HG02973 (cell line): ENCODE measurements around the gene HBM.
"Not testable (repeated sequence)": the region's sequence is repeated elsewhere in the genome, so short reads cannot be mapped to it uniquely, and the experiment has no call there.

Experiments
- ATAC-seq: cut with Tn5 transposase; IDR thresholded peaks from one replicate; pipeline ENCODE4 v1.9.1; 2021; ENCODE audit warnings: moderate library complexity; ENCODE audit not compliant: unreplicated experiment

Gene HBM, protein sequence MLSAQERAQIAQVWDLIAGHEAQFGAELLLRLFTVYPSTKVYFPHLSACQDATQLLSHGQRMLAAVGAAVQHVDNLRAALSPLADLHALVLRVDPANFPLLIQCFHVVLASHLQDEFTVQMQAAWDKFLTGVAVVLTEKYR

GRCh38 chr16:165539-166374, at the start of gene HBM:
Gene HBM (plus strand): TSS chr16:165978. CDS start chr16:165998, 20 bp downstream.
- ATAC-seq: no peak

DNA sequence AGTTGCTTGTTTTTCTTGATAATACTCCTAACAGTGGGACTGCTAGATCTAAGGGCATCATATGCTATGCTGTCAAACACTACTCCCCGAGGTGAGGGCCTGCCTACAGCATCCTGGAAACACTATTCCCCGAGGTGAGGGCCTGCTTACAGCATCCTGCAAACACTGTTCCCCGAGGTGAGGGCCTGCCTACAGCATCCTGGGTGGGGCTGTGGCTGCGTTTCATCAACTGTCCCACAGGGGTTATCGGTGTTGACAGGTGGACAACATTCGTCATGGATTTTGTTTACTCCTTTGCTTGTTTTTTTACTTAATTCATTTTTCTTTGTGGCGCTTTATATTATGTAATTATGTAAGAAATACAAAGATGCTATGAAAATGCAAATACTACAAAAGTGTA, 49.8 kb upstream of the HBM start:
- ATAC-seq: no peak

GRCh38 chr16:117379-118365, 48.1 kb upstream of the HBM start:
- no peak for ATAC-seq

DNA sequence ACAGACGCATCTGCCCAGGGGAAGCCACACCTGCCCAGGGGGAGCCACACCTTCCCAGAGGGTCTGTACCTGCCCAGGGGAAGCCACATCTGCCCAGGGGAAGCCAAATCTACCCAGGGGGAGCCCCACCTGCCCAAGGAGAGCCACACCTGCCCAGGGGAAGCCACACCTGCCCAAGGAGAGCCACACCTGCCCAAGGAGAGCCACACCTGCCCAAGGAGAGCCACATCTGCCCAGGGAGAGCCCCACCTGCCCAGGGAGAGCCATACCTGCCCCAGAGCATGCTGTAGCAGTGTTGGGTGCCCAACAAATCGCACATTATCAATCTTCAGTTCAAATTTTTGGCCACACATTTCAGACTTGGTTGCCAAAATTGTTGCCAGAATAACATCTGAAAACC, 46.9 kb upstream of the HBM start:
- no peak for ATAC-seq

DNA sequence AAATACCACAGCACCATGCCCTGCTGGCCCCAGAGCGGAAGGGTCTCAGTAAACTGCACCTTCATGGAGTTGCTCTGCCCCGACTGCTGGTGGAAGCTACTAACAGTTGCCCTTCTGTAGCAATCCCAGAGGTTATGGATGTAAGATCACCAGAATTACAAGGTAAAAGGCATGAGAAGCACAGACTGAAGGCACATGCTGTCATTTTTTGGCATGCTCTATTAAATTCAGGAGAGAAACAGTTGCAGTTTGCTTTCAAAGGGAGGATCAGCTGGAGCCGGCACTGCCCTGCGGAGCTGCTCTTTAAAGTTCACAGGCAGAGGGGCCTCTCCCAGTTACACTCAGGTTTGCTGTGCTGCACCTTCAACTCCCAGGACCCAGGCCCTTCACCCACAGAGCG, 46.5 kb upstream of the HBM start:
- no peak for ATAC-seq

DNA sequence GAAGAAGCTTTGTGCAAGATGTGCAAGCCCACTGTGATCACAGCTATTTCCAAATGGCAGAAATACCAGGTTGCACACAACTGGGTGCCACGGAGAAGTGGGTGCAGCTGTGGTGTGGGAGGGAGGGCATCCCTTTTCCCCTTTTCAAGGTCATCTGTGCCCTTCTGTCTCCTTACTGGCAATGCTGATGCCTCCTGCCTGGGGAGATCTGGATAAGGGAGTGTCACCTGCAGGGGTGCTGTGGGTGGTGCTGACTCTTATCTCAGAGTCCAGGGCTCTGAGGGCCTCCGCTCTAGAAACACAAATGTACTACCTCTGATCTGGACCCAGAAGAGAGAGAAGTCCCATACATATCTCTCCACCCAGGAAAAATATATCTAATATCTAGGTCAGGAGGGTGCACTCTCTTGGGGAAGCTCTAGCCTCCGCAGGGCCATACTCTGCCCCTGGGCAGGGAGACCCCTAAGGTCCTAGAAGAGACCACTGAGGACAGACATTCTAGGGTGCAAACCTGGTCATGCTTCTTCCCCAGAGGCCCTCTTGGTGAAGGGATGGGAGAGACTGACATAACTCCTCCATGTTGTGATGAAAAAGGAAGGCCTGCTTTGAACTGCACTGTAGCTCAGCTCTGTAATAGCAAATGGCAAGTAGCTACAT, 45.8 kb upstream of the HBM start:
- no peak for ATAC-seq

GRCh38 chr16:120756-121155, 45.0 kb upstream of the HBM start:
- no peak for ATAC-seq

GRCh38 chr16:122361-122760, 43.4 kb upstream of the HBM start:
- no peak for ATAC-seq

DNA sequence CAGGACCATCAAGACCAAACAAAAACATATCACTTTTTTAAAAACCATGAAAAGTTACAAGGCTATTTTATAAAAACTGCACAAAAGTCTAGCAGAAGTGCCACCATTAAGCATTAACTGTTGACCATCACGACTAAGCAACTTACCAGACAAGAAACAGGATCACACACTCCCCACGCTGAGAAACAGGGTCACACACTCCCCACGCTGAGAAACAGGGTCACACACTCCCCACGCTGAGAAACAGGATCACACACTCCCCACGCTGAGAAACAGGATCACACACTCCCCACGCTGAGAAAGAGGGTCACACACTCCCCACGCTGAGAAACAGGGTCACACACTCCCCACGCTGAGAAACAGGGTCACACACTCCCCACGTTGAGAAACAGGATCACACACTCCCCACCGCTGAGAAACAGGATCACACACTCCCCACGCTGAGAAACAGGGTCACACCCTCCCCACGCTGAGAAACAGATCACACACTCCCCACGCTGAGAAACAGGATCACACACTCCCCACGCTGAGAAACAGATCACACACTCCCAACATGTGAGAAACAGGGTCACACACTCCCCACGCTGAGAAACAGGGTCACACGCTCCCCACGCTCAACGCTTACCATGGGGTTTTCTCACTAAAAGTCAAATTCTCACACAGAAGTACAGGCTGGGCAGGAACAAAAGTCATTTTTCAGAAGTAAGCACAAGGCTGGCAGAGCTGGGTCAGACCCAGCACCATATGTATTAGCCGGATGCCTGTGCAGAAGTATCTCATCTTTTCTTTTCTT, 42.0 kb upstream of the HBM start:
- ATAC-seq: not testable (repeated sequence)

- ATAC-seq: no peak
Measured at GRCh38 chr16:125011-125410, 40.8 kb upstream of the HBM start.

- ATAC-seq: no peak
Measured at GRCh38 chr16:129075-129474, 36.7 kb upstream of the HBM start.

GRCh38 chr16:130533-131173, 35.1 kb upstream of the HBM start:
- ATAC-seq: no peak

GRCh38 chr16:132120-132519, 33.7 kb upstream of the HBM start:
- ATAC-seq: no peak

- no peak for ATAC-seq
Measured at GRCh38 chr16:133716-134115, 32.1 kb upstream of the HBM start.

GRCh38 chr16:138049-138417, 27.7 kb upstream of the HBM start:
- ATAC-seq: no peak

DNA sequence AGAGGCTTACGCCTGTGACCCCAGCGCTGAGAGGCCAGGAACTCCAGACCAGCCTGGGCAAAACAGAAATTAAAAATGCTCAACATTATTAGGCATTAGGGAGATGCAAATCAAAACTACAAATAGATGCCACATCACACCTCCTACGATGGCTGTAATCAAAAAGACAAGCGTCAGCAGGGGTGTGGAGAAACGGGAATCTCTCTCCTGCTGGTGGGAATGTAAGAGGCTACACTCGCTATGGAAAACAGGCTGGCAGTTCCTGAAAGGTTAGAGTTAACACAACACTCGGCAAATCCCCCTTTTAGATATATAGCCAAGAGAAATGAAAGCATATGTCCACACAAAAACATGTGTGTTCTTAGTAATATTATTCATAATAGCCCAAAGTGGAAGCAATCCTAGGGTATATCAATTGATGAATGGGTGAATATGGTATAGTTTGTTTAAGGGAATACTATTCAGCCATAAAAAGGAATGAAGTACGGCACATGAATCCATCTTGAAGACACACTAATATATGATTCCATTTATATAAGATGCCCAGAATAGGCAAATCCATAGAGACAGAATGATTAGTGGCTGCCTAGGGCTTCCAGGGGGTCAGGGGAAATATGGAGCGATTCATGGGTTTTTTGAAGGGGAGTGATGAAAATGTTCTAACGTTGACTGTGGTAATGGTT, 25.5 kb upstream of the HBM start:
- no peak for ATAC-seq

GRCh38 chr16:142405-142967, 23.3 kb upstream of the HBM start:
- ATAC-seq: no peak

- no peak for ATAC-seq
Measured at GRCh38 chr16:143047-143446, 22.7 kb upstream of the HBM start.

GRCh38 chr16:143456-143855, 22.3 kb upstream of the HBM start:
- no peak for ATAC-seq
